ENCODE measurements around the gene DEPDC1B. TPM values are rescaled to one million over a fixed set of nuclear protein-coding genes. Genes with fewer than 3 reads are reported as not detected.
"Not testable (repeated sequence)": the region's sequence is repeated elsewhere in the genome, so short reads cannot be mapped to it uniquely, and the experiment has no call there.

Gene DEPDC1B
- total RNA-seq, 1 donor from 2014 or later, result 21.4 TPM

DNA sequence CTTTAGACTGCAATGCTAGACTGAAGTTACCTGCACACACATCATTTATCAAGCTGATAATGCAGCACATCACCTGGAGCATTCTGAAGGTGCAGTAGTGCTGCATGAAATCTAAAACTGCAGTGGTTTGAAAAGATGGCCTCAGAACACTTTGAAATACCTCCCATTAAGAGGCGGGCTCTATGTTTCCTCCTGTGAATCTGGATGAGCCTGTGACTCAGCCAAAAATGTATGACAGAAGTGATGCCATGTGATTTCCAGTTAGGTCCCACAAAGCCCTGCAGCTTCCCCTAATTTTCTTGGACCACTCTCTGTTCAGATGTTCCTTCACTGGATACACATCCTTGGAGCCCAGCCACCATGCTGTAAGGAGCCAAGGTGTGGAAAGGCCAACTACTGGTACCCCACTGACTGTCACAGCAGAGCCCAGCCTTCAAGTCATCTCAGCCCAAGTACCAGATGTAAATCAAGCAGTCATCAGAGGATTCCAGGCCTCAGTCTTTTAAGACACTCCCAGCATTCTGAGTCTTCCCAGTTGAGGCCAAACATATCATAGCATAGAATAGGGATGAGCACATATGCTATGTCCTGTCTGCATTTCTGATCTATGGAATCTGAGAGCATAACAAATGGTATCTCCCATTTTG, 27.2 kb upstream of the DEPDC1B start:
- no peak for TF ChIP-seq CTCF (conservative IDR thresholded peaks at IDR 0.05; ENCODE audit: low read depth, low read length)
- no peak overlapping the region for H3K4me3 ChIP-seq (ENCODE audit: low read depth, low read length)
- no peak for DNase-seq (ENCODE audit: low read depth)

DNA sequence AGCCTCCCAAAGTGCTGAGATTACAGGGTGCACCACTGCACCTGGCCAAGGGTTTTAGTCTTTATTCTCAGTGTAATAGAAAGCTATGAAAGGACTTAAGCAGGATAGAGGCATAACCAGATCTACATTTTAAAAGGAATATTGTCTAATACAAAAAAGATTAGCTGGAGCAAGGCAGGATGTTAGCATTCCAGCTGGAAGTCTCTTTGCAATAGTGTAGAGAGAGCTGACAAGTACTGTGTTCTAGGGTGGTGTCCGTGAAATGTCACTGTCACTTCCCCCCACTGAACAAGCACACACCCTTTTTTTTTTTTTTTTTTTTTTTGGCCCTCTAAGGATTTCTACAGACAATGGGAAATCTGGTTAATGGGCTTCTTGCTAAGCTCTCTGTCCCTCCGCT, 24.2 kb upstream of the DEPDC1B start:
- no peak for DNase-seq (ENCODE audit: low read depth)
- no peak for TF ChIP-seq CTCF (conservative IDR thresholded peaks at IDR 0.05; ENCODE audit: low read depth, low read length)
- no peak overlapping the region for H3K4me3 ChIP-seq (ENCODE audit: low read depth, low read length)

- DNase-seq (ENCODE audit: low read depth), result no peak
- TF ChIP-seq CTCF (conservative IDR thresholded peaks at IDR 0.05; ENCODE audit: low read depth, low read length), result no peak
- H3K4me3 ChIP-seq (ENCODE audit: low read depth, low read length), result no peak overlapping the region
Measured at GRCh38 chr5:60722416-60722815, 22.4 kb upstream of the DEPDC1B start.

GRCh38 chr5:60719329-60719728, 19.4 kb upstream of the DEPDC1B start:
- H3K4me3 ChIP-seq (ENCODE audit: low read depth, low read length), result no peak overlapping the region
- no peak for TF ChIP-seq CTCF (conservative IDR thresholded peaks at IDR 0.05; ENCODE audit: low read depth, low read length)
- no peak for DNase-seq (ENCODE audit: low read depth)

DNA sequence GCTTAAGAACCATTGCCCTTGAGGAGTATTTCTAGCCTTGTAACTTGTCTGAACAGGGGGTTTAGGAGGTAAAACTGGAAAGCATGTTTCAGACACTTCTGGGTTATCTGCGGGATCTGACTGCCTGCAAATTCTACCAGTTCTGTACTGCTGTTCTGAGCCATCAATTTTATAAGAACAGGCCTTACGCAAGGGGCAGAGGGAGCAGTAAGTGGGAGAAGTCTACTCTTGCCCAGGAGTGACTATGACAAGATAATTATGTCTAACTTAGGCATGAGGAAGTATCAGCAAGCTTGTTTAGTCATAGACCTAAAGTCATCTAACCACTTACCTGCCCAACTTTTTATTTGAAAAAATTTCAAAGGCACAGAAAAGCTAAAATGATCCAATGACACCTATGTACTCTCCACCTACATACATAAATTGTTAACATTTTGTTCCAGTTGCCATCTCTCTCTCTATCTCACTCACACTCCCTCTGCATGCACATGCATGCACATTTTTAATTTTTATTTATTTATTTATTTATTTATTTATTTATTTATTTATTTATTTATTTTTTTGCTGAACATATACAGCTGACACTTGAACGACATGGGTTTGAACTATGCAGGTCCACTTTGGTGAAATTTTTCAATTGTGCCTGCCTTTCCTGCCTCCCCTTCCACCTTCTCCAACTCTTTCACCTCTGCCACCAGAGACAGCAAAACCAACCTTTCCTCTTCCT, 18.4 kb upstream of the DEPDC1B start:
- no peak for DNase-seq (ENCODE audit: low read depth)
- no peak for TF ChIP-seq CTCF (conservative IDR thresholded peaks at IDR 0.05; ENCODE audit: low read depth, low read length)
- no peak overlapping the region for H3K4me3 ChIP-seq (ENCODE audit: low read depth, low read length)

GRCh38 chr5:60715201-60715928, 15.4 kb upstream of the DEPDC1B start:
- not testable (repeated sequence) for DNase-seq (ENCODE audit: low read depth); H3K4me3 ChIP-seq (ENCODE audit: low read depth, low read length)

DNA sequence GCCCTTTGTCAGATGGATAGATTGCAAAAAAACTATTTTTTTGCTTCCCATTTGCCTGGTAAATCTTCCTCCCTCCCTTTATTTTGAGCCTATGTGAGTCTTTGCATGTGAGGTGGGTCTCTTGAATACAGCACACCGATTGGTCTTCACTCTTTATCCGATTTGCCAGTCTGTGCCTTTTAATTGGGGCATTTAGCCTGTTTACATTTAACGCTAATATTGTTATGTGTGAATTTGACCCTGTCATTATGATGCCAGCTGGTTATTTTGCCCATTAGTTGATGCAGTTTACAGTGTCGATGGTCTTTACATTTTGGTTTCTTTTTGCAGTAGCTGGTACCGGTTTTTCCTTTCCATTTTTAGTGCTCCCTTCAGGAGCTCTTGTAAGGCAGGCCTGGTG, 13.0 kb upstream of the DEPDC1B start:
- no peak overlapping the region for H3K4me3 ChIP-seq (ENCODE audit: low read depth, low read length)
- TF ChIP-seq CTCF (conservative IDR thresholded peaks at IDR 0.05; ENCODE audit: low read depth, low read length), result no peak

GRCh38 chr5:60711892-60712291, 11.9 kb upstream of the DEPDC1B start:
- H3K4me3 ChIP-seq (ENCODE audit: low read depth, low read length); DNase-seq (ENCODE audit: low read depth): not testable (repeated sequence)

More for the DNA sequence above, 13.0 kb upstream of the DEPDC1B start:
- no peak for DNase-seq (ENCODE audit: low read depth)
